H54 (cell line): ENCODE measurements around the gene DISP2.
A peak's percentile ranks its signal among the peaks of the same experiment; 100 is the strongest.

Source experiments
- DNase-seq: peaks from one replicate; pipeline ENCODE4 v3.0.0; 2011; ENCODE audit warnings: low spot score, mixed read lengths; ENCODE audit not compliant: insufficient read length
- FAIRE-seq: peaks from 3 replicates; lab custom pipeline; 2011; peaks lifted over from hg19 to GRCh38; lab: Jason Lieb, UNC
- POLR2A ChIP-seq: IDR thresholded peaks from 2 replicates; pipeline ENCODE4 v1.6.1; 2011; ENCODE audit warnings: low read depth, mild to moderate bottlenecking, low read length

The DISP2 gene

DNA sequence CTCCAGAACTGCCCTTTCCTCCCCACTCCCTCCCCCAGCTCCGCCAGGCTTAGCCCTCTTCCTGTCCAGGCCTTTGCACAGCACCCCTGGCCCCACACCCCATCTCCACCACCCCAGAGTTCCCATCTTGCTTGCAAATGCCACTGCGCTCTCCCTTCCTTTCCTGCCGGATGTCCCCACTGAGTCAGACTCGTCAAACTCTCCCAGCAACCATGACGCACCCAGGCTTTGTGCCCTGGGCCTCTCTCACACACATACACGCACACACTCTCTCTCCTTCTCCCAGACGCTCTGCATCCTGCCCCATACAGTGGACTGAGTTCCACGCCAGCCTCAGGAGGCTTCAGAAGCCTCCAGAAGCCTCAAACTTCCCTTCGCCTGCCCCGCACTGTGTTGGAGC lies 14.5 kb upstream of the DISP2 start:
- DNase-seq (peak; percentile 83), FAIRE-seq (peak; percentile 87)
- TF ChIP-seq POLR2A: peak; percentile 48; the same call in 1 of the 2 replicates

DNA sequence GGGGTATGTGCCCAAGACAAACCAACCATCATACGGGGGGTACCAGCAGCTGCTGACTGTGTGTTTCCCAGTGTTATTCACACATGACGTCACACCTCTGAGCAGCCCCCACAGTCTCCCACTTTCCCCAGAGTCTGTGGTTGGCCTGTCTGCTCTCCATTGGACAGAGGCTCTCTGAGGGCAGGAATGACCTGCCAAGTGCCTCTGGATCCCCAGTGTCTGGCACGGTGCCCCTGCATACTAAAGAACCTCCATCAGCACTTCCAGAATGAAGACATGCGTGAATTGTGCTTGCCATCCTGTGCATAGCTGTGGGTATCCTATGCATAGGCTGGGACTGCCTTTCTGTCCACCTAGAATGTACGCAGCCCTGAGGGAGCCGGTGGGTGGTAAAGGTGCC lies 13.8 kb upstream of the DISP2 start:
- no peak for FAIRE-seq
- TF ChIP-seq POLR2A: no peak
- DNase-seq: no peak

DNA sequence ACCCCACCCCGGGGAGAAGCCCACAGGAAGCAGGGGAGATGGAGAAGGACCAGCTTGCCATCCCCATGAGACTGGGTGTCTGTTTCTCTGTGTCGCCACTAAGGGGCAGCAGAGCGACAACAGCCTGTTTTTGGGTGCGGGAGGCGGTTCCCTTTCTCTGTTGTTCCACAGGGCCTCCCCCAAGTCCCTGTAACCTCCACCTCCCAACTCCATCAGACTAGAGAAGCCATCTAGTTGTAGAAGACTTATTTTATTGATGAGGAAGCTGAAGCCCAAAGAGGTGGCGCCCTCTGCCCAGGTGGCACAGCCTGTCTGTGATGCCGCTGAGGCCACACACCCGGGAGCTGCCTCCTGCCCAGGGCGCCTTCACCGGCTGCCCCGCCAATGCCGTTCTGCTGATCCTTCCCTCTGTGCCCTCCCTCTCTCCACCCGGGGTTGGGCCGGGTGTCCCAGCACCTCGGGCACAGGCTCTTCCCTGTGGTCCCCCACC lies 13.3 kb upstream of the DISP2 start:
- FAIRE-seq: no peak
- TF ChIP-seq POLR2A: no peak
- peak; percentile 79 for DNase-seq

DNA sequence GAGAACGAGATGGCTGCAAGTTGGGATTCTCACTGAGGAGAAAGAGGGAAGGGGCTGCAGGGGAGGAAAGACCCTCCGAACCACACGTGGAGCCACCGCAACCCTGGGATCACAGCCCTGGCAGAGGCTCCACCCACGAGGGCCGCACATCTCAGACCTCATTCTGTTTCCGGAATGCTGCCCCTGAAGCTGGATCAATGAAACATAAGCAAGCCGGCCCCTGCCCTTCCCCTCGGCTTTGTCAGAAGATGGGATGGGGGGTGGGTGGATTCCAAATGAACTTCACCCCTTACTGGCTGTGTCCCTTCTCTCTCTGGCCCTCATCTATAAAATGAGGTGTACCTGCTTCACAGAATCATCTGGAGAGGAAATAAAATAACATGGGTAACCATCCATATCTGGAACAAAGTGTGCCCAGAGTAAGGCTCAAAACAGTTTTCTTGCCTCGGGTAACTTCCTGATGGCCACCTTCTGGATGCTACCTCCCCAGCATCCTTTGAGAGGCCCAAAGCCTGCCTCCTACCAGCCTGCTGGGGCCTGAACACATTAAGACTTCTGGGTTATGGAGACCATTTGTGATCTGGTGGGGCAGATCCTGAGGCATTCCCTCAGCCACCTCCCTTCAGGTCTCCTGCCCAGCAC lies 12.7 kb upstream of the DISP2 start:
- no peak for DNase-seq
- no peak for FAIRE-seq
- no peak for TF ChIP-seq POLR2A

DNA sequence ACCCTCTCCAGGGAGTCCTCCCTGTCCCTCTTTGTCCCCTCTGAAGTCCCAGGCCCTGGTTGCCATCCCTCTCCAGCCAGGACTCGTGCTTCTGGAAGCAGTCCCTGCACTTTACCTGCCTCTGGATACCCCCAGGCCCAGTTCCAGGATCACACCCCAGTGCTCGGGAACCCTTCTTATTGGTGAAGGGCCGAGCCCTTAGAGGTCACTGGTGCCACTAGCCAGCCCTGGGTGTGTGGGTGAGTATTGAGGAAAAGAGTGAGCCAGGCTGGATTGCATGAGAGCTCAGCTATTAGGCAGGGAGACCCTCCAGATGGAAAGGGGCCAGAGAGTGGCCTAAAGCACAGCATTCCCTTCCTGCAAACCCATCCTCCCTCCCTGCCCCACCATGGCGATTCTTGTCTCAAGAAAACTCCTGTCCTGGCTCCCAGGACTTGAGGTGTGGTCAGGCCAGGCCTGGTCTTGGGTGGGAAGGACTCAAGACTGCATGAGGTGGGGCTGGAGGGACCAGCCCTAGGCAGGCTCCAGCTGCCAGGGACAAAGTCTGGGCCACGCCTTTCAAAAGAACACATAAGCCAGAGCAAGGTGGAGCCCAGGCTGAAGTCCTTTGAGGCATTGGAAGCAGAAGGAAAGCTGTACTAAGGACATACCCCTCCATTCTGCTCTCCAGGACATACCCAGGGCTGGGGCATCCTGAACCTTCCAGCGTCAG lies 12.0 kb upstream of the DISP2 start:
- TF ChIP-seq POLR2A: no peak
- no peak for DNase-seq
- no peak for FAIRE-seq

DNA sequence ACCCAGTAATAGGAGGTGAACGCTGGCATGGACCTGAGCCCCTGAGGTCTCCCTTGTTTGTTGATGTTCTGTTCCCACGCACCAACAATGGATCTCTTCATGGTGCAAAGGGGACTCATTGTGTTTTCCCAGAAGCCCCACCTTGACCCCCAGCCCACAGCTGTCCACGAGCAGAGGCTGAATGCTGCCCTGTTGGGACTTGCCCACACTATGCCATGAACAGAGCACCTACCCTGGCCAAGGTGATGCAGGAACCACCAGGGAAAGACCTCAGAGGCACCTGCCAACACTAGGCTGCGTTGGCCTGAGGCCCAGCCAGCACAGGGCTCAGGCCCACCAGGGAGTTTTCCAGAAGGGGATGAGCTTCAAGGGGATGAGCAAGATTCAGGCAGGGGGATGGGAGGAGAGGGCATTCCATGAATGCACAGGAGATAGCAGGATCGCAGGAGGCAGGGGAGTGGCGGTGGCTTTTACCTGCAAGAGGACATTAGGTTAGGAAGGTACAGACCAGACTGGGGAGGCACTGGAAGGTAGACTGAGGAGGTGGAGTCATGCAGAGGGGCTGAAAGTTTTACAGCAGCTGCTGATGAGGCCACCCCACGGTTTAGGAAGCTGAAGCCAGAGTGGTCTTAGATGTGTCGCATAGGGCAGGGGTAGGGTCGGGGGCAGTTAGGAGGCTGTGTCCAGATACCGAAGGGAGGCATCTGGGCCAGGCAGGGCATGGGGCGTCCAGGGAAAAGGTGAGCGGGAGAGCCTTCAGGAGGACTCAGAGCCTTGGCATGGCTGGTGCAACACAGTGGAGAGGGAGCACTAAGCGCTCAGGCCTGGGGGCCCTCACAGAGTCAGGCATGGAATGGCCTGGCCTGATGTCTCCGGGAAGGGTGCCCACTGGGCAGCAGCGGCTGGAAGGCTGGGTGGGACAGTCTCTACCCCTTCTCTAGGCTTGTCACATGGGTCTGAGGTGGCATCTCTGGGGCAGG lies 11.2 kb upstream of the DISP2 start:
- TF ChIP-seq POLR2A: no peak
- DNase-seq (no peak), FAIRE-seq (no peak)

DNA sequence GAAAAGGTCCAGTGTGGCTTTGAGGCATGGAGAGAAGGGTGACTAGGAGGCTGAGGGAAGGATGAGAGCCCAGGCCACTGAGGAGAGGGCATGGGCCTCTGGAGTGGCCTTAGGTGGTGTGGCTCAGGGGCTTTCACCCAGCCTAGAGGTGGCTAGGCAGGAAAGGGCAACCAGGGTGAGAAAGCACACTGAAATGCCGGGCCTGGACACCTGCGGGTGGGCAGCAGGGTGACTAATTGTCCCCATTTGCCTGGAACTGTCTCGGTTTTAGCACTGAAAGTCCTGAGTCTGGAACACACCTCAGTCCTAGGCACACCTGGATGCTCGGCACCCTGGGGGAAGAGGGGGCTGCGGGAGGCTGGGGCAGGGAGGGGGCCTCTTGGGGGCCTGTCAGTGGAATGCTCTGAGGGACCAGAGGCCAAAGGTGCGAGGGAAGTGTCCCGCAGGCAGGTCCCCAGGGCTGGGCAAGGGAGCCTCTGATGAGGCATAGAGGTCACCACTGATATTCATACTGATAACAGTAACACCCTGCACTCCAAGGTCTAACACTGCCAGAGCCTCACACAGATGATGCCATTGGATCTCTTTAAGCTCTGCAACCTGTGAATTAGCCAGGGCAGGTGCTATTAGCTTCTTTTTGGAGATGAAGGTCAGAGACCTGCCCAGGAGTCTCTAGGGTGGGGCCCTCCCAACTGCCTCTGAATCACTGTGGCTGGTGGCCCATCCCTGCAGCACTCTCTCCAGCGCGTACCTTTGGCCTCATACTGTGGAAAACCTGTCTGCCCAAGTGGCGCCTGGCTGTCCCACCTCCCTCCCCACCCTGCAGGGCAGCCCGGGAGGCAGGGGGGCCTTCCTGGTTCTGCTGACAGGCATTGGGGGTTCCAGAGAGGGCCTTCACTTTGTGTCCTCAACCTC lies 10.2 kb upstream of the DISP2 start:
- DNase-seq (no peak), FAIRE-seq (no peak)
- TF ChIP-seq POLR2A: no peak

DNA sequence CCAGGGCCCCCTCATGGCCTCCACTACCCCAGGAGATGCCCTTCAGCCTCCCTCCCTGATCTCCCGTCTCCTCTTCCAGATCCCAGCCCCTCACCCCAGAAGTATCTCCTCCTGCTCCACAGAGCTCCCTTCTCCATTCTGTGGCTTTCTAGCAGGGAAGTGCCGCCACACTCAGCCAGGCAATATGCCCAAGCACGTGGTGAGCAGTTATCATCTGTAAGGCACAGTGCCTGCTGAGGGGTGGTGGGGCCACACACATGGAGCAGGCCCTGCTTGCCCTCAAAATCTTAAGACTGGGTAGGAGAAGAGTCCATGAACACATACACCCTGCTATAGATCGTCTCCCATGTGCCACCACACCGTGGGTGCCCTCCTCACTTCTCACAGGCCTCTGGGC lies 9.5 kb upstream of the DISP2 start:
- FAIRE-seq (no peak), DNase-seq (no peak)
- no peak for TF ChIP-seq POLR2A

DNA sequence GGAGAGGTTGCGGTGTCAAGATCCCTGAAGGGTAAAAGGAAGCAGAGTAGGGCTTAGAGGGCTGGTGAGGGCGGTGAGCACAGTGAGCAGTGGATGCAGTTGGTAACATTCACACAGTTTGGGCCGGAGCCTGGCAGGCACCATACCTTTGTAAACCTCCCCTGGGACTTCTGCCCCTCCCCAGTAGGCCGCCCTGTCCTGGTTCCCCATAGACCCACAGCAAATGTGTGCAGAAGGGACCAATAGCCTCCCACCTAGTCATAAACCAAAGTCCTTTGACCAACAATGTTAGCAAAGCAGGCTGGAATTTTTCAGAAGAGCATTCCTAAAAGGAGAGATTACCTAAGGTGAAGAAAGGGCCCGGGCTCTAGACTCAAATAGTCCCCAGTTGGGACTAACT lies 8.9 kb upstream of the DISP2 start:
- no peak for TF ChIP-seq POLR2A
- no peak for FAIRE-seq
- no peak for DNase-seq

DNA sequence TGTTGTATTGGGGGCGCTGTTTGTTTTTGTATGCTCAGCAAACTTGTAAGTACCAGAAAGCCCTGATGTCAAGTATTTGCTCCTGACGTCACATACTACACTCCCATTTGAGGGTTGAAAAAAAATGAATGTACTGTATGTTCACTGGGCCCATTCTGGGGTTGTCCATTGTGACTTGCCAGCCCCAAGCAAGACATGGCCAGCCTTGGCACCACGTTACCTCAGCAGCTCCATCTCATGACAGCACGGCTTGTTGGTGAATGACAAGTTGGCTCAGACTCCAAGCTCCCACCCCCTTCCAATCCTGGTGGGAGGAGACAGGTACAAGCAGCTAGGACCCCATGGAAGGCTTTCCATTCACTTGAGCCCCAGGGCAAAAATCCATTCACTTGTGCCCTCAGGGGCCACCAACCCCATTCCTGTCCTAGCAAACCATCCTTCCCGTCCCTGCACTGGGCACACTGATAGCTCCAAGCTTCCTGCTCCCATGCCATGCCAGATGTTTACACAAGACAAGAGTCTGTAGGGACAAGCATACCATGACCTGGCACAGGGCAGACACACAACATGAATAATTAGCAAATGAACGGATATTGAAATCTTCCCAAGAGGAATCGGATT lies 5.6 kb upstream of the DISP2 start:
- TF ChIP-seq POLR2A: no peak
- DNase-seq (no peak), FAIRE-seq (no peak)

DNA sequence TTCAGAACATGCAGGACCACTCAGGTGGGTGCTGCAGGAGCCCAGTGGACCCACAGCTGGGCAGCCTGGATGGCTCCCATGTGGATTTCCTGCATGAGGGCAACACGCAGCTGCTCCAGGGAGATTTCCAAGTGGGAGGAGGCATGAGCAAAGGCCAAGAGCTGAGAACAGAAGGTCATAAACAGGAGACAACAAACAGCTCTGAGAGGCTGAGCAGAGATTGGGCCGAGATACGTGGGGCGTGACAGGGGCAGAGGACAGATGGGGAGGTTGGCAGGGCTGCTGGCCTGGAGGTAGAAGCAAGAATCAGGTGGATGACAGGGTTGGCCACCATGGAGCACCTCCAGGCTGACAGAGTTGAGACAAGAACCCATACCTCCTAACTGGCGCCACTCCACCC lies 4.3 kb upstream of the DISP2 start:
- TF ChIP-seq POLR2A: no peak
- DNase-seq (no peak), FAIRE-seq (no peak)

DNA sequence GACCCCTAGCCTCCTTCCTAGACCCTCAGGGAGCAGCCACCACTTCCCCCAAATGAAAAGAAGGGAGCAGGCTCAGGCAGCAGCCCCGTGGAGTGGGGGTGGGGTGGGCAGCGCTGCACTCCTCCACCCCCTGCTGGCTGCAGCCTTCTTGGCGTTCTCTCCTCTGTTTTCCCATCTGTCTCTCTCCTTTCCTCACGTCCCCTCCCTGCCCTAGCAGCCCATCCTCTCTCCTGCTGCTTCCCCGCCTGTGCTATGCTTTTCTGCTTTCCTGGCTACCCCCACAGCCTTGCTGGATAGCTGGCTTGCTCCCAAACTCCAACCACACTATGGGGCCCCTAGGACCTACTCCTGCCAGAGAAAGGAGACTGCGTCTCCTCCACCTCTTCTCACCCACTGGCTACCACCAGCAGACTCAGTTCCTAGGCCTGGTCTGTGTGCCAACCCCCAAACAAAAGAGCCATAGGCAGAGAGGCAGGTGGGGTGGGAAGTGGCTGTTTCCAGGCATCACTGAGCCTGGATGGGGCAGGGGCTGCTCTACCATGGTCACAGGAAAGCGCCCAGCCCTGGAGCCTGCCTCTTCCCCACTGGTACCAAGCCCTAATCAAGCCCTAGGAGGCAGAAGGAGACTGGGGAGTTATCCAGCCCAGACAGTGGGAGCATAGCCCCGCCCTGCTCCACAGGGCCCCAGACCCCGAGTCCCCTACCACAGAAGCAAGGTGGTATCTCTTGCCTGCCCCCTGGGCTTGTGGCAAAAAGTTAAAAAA lies 3.4 kb upstream of the DISP2 start:
- FAIRE-seq (no peak), DNase-seq (no peak)
- TF ChIP-seq POLR2A: no peak
